H1 (cell line): ENCODE measurements around the gene NAA60. TPM values are rescaled to one million over a fixed set of nuclear protein-coding genes. Genes with fewer than 3 reads are reported as not detected.

Experiments
- CTCF ChIA-PET: fragments of 300-600 bp; sonication (Branson Sonifier 250); formaldehyde crosslinking; loops from one replicate; lab custom pipeline; 2021; ENCODE audit not compliant: partially characterized antibody; lab: Charles Lee
- POLR2A ChIA-PET: fragments of 300-600 bp; sonication (Branson Sonifier 250); formaldehyde crosslinking; loops from one replicate; lab custom pipeline; 2021; ENCODE audit warnings: inconsistent platforms; ENCODE audit not compliant: partially characterized antibody; lab: Charles Lee
- DNase-seq, 2 experiments: peaks; one replicate each; pipeline versions ENCODE4 v3.0.0 to v3.0.0-alpha.2; 2010 to 2022; ENCODE audit warnings: low spot score in 2 of 2, low read depth in 1 of 2, mixed read lengths in 1 of 2
- FAIRE-seq: peaks from 2 replicates; lab custom pipeline; 2011; peaks lifted over from hg19 to GRCh38; lab: Jason Lieb, UNC
- H2AFZ ChIP-seq: 2 replicates; pipeline ENCODE4 v1.8.1; 2012; ENCODE audit warnings: low read length, inconsistent platforms
- H2AK5ac ChIP-seq: 2 replicates; pipeline ENCODE4 v1.6.1; 2013; ENCODE audit warnings: low read depth, low read length
- H2BK120ac ChIP-seq: replicated peaks from 2 replicates; pipeline ENCODE3; 2013; ENCODE audit warnings: low read depth, low read length, inconsistent platforms
- H2BK12ac ChIP-seq: 2 replicates; pipeline ENCODE4 v1.6.1; 2013; ENCODE audit warnings: low read depth, low read length
- H2BK15ac ChIP-seq: 2 replicates; pipeline ENCODE4 v1.6.1; 2013; ENCODE audit warnings: low read length
- H2BK20ac ChIP-seq: 2 replicates; pipeline ENCODE4 v1.6.1; 2013; ENCODE audit warnings: low read length
- H2BK5ac ChIP-seq: 2 replicates; pipeline ENCODE4 v1.6.1; 2013; ENCODE audit warnings: low read depth, low read length
- H3K14ac ChIP-seq: 2 replicates; pipeline ENCODE4 v1.6.1; 2013; ENCODE audit warnings: inconsistent platforms; ENCODE audit not compliant: insufficient read length
- H3K18ac ChIP-seq: 2 replicates; pipeline ENCODE4 v1.6.1; 2013; ENCODE audit warnings: low read length; ENCODE audit errors: extremely low read depth
- H3K23ac ChIP-seq: 2 replicates; pipeline ENCODE4 v1.6.1; 2013; ENCODE audit warnings: inconsistent platforms; ENCODE audit not compliant: insufficient read length
- H3K23me2 ChIP-seq: 2 replicates; pipeline ENCODE4 v1.6.1; 2013; ENCODE audit warnings: low read depth, low read length
- H3K27ac ChIP-seq: 2 replicates; pipeline ENCODE4 v1.6.1; 2011; ENCODE audit warnings: low read depth, low read length, inconsistent platforms
- H3K27me3 ChIP-seq, 4 experiments: replicated peaks in 1 of 4; 1 replicate in 1 of 4; 2 replicates in 3 of 4; pipeline versions ENCODE4 v1.6.1 to v1.8.1; 2011 to 2013; ENCODE audit warnings: low read length in 3 of 4, mild to moderate bottlenecking in 3 of 4, inconsistent platforms in 2 of 4, mixed read lengths in 2 of 4, moderate library complexity in 1 of 4; ENCODE audit not compliant: control insufficient read depth in 3 of 4, insufficient read depth in 3 of 4; ENCODE audit errors: extremely low read depth in 1 of 4
- H3K36me3 ChIP-seq, 4 experiments: 2 replicates each; pipeline versions ENCODE4 v1.6.1 to v1.8.1; 2011 to 2013; ENCODE audit warnings: mild to moderate bottlenecking in 4 of 4, low read length in 3 of 4, moderate library complexity in 2 of 4, control low read depth in 1 of 4, inconsistent platforms in 1 of 4; ENCODE audit not compliant: insufficient read depth in 4 of 4, control insufficient read depth in 2 of 4
- H3K4ac ChIP-seq: replicated peaks from 2 replicates; pipeline ENCODE3; 2013; ENCODE audit warnings: low read length, low read depth, mixed read lengths, inconsistent platforms; ENCODE audit not compliant: insufficient read length
- H3K4me1 ChIP-seq, 4 experiments: replicated peaks in 1 of 4; 1 replicate in 1 of 4; 2 replicates in 3 of 4; pipeline versions ENCODE4 v1.6.1 to v1.8.1; 2011 to 2013; ENCODE audit warnings: low read length in 3 of 4, inconsistent platforms in 2 of 4, mixed read lengths in 1 of 4; ENCODE audit not compliant: insufficient read depth in 4 of 4, control insufficient read depth in 3 of 4
- H3K4me2 ChIP-seq, 2 experiments: 2 replicates each; pipeline versions ENCODE4 v1.6.1 to v1.8.1; 2011 to 2013; ENCODE audit warnings: low read depth in 2 of 2, low read length in 2 of 2, control low read depth in 1 of 2, inconsistent platforms in 1 of 2, mild to moderate bottlenecking in 1 of 2; ENCODE audit not compliant: insufficient read depth in 1 of 2
- H3K4me3 ChIP-seq, 4 experiments: fragments of 200-600, 300-600 bp in 1 of 4; sonication (generic), shearing (Covaris generic), sonication (Bioruptor Twin) in 1 of 4; 2 replicates each; pipeline versions ENCODE4 v1.5.1 to v1.8.1; 2011 to 2016; ENCODE audit warnings: low read length in 4 of 4, low read depth in 3 of 4, control low read depth in 2 of 4, inconsistent platforms in 2 of 4, mild to moderate bottlenecking in 2 of 4, mixed read lengths in 1 of 4, moderate library complexity in 1 of 4; ENCODE audit not compliant: insufficient read depth in 2 of 4; ENCODE audit errors: extremely low read depth in 1 of 4
- H3K56ac ChIP-seq: replicated peaks from 2 replicates; pipeline ENCODE3; 2013; ENCODE audit warnings: low read depth, mild to moderate bottlenecking, mixed read lengths, low read length, inconsistent platforms; ENCODE audit not compliant: insufficient read length
- H3K79me1 ChIP-seq: 2 replicates; pipeline ENCODE4 v1.6.1; 2013; ENCODE audit warnings: low read depth, low read length, control low read depth
- H3K79me2 ChIP-seq, 2 experiments: 2 replicates each; pipeline versions ENCODE4 v1.6.1 to v1.8.1; 2012 to 2013; ENCODE audit warnings: low read length in 2 of 2, mild to moderate bottlenecking in 2 of 2, inconsistent platforms in 1 of 2; ENCODE audit not compliant: insufficient read depth in 2 of 2, control insufficient read depth in 1 of 2
- H3K9ac ChIP-seq, 4 experiments: replicated peaks in 1 of 4; 1 replicate in 1 of 4; 2 replicates in 3 of 4; pipeline versions ENCODE4 v1.6.1 to v1.8.1; 2011 to 2013; ENCODE audit warnings: low read depth in 3 of 4, low read length in 3 of 4, control low read depth in 2 of 4, mild to moderate bottlenecking in 2 of 4, moderate library complexity in 2 of 4, inconsistent platforms in 1 of 4; ENCODE audit errors: extremely low read depth in 1 of 4
- H3K9me3 ChIP-seq, 2 experiments: 2 replicates each; pipeline versions ENCODE4 v1.6.1 to v1.8.1; 2012 to 2013; ENCODE audit warnings: mild to moderate bottlenecking in 2 of 2, moderate library complexity in 2 of 2, control low read depth in 1 of 2, inconsistent platforms in 1 of 2, low read depth in 1 of 2, low read length in 1 of 2, mixed read lengths in 1 of 2; ENCODE audit not compliant: insufficient read depth in 2 of 2
- H4K20me1 ChIP-seq, 2 experiments: replicated peaks in 1 of 2; 2 replicates each; pipeline versions ENCODE3 to v1.8.1; 2011 to 2013; ENCODE audit warnings: inconsistent platforms in 2 of 2, low read length in 2 of 2, mild to moderate bottlenecking in 1 of 2; ENCODE audit not compliant: insufficient read depth in 2 of 2, control insufficient read depth in 1 of 2
- H4K5ac ChIP-seq: 2 replicates; pipeline ENCODE4 v1.6.1; 2013; ENCODE audit warnings: low read length, low read depth, mixed read lengths, inconsistent platforms; ENCODE audit not compliant: insufficient read length
- H4K8ac ChIP-seq: 2 replicates; pipeline ENCODE4 v1.8.0; 2013; ENCODE audit warnings: mild to moderate bottlenecking, moderate library complexity, low read length, inconsistent platforms; ENCODE audit not compliant: insufficient read depth; ENCODE audit errors: extremely low read depth
- H4K91ac ChIP-seq: replicated peaks from 2 replicates; pipeline ENCODE3; 2013; ENCODE audit warnings: low read length, mixed read lengths, inconsistent platforms; ENCODE audit not compliant: insufficient read length
- ATF3 ChIP-seq: IDR thresholded peaks from 2 replicates; pipeline ENCODE4 v1.6.1; 2011; ENCODE audit warnings: low read depth, mild to moderate bottlenecking, low read length; ENCODE audit not compliant: insufficient read depth
- CHD1 ChIP-seq: IDR thresholded peaks from 2 replicates; pipeline ENCODE4 v1.6.1; 2012; ENCODE audit warnings: low read depth, low read length, improper control_type of control experiment
- MAFK ChIP-seq: IDR thresholded peaks from 2 replicates; pipeline ENCODE4 v1.6.1; 2012; ENCODE audit warnings: low read depth, mild to moderate bottlenecking, improper control_type of control experiment, low read length
- PHF8 ChIP-seq: fragments of 200-600 bp; sonication (generic); conservative IDR thresholded peaks from 2 replicates; pipeline ENCODE4 v1.7.1; 2012; ENCODE audit warnings: low read depth, mild to moderate bottlenecking, inconsistent platforms, low read length, moderate library complexity
- POLR2A ChIP-seq, 2 experiments: IDR thresholded peaks; 1 replicate in 1 of 2; 2 replicates in 1 of 2; pipeline ENCODE4 v1.6.1; 2011; ENCODE audit warnings: low read depth in 2 of 2, low read length in 2 of 2, mild to moderate bottlenecking in 2 of 2; ENCODE audit errors: control extremely low read depth in 1 of 2
- RXRA ChIP-seq: IDR thresholded peaks from 2 replicates; pipeline ENCODE4 v1.6.1; 2011; ENCODE audit warnings: low read depth, mild to moderate bottlenecking, low read length, moderate library complexity; ENCODE audit not compliant: insufficient read depth
- SIX5 ChIP-seq: IDR thresholded peaks from 2 replicates; pipeline ENCODE4 v1.6.1; 2011; ENCODE audit warnings: mild to moderate bottlenecking, low read depth, low read length
- TAF1 ChIP-seq: IDR thresholded peaks from 2 replicates; pipeline ENCODE4 v1.6.1; 2011; ENCODE audit warnings: mild to moderate bottlenecking, low read depth, low read length
- USF2 ChIP-seq: IDR thresholded peaks from 2 replicates; pipeline ENCODE4 v1.6.1; 2011; ENCODE audit warnings: low read length, improper control_type of control experiment
- WGBS, 2 experiments: shearing (Covaris generic) in 1 of 2; methylation state at CpG; one replicate each; pipeline versions ENCODE4 v1.1.6 to v1.1.7; 2013 to 2015; ENCODE audit warnings: low lambda C conversion rate in 2 of 2, mixed read lengths in 2 of 2, inconsistent platforms in 1 of 2, low coverage in 1 of 2, missing lambda C conversion rate in 1 of 2; ENCODE audit not compliant: insufficient replicate concordance in 2 of 2, insufficient coverage in 1 of 2, insufficient read length in 1 of 2; ENCODE audit errors: extremely low coverage in 1 of 2, missing lambda C conversion rate in 1 of 2; 5-methylcytosine and 5-hydroxymethylcytosine counted together
- polyA plus RNA-seq, 7 experiments: library from polyadenylated mRNA; depleted of rRNA in 3 of 7; stranded (reverse) in 5 of 7; unstranded in 2 of 7; fragments of >200 nt in 5 of 7; fragments of 200-250 nt in 2 of 7; gene quantifications; 1 replicate in 5 of 7; 2 replicates in 1 of 7; 4 replicates in 1 of 7; pipeline versions ENCODE4 v1.2.1 to v1.2.3, GENCODE V29; 2011 to 2013; ENCODE audit warnings: missing spikeins in 2 of 7, mixed read lengths in 2 of 7
- total RNA-seq: library from RNA; stranded (reverse); fragmentation: NEBNext Ultra II Directional; extraction: Animal tissue kit (Norgen Biotek cat#: 25700); gene quantifications from 2 replicates; pipeline ENCODE4 v1.2.1, GENCODE V29; 2021
- TF ChIP-seq, protein P1 (sequence below): IDR thresholded peaks from 2 replicates; pipeline ENCODE4 v1.6.1; 2012; ENCODE audit warnings: low read length, inconsistent platforms

NAA60 gene
- total and polyA plus RNA-seq, 2 of the 8 experiments (the other 6 are each of a cell fraction or from before 2014, with no cell fraction given) = 34.1 to 47.6 TPM

DNA sequence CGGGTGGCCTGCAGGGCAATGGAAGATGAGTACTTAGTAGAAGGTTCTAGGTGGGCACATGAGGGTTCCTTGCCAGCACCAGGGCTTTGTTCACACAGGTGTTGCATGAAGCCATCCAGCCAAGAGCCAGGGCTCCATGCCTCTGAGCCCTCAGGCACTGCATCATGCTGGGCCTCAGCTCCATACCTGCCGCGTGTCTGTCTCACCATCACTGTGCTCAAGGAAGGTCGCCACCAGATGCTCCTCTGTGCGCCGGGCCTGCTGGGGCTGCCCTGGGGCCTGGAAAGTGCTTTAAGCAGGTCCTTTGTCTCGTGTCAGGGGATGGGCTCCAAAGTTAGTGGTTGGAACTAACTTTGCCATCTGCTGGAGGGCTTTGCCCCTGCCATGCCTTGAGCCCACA, 26.3 kb downstream of the NAA60 start:
- Histone ChIP-seq H3K79me1 (peaks cover 37% of the 10 kb centered on the region), H4K91ac (no peak overlapping the region), H3K23ac (no peak overlapping the region), H2BK120ac (no peak overlapping the region), H4K8ac (0 out of 2 replicates have a peak overlapping the region, but pooled peaks have one; percentile 58), H3K14ac (no peak overlapping the region), H3K23me2 (no peaks in the 10 kb centered on the region), H4K5ac (no peak overlapping the region), H3K9me3 (no peaks in the 10 kb centered on the region), H3K9ac (no peak overlapping the region), H2BK20ac (no peak overlapping the region), H3K18ac (no peak overlapping the region; the same call in 1 of the 2 replicates), H3K4ac (no peak overlapping the region), H2BK12ac (no peak overlapping the region), H2BK15ac (no peak overlapping the region), H3K27ac (no peak overlapping the region), H3K79me2 (peaks cover 14 to 97% of the 10 kb centered on the region in 2 experiments), H2AK5ac (peak overlapping the region; percentile 26; the same call in 1 of the 2 replicates), H3K56ac (no peak overlapping the region), H2AFZ (no peak overlapping the region), H3K36me3 (peaks cover 0 to 3% (median 0%) of the 10 kb centered on the region in 4 experiments; a peak in 3 of 8 replicates), H2BK5ac (no peak overlapping the region), H4K20me1 (peaks cover 9 to 18% of the 10 kb centered on the region in 2 experiments), H3K4me3 (no peak overlapping the region), H3K4me1 (peaks cover 0 to 18% (median 8%) of the 10 kb centered on the region in 4 experiments; a peak in 6 of 7 replicates), H3K27me3 (no peaks in the 10 kb centered on the region), H3K4me2 (no peak overlapping the region)
- WGBS, 2 experiments = 95% methylated on average over 7 of the region's 7 CpGs; no CpG with 5 or more reads in 1 of the 2 experiments
- POLR2A ChIA-PET = no interaction called here
- DNase-seq = no peak
- TF ChIP-seq MAFK (no peak), CHD1 (no peak), TAF1 (no peak), SIX5 (no peak), PHF8 (no peak), POLR2A (IDR thresholded peaks at IDR 0.05; ENCODE audit: control extremely low read depth in 1 of 2, low read depth in 2 of 2, low read length in 2 of 2) (no peak), RXRA (no peak), ATF3 (no peak), USF2 (no peak)
- TF ChIP-seq, protein P1, sequence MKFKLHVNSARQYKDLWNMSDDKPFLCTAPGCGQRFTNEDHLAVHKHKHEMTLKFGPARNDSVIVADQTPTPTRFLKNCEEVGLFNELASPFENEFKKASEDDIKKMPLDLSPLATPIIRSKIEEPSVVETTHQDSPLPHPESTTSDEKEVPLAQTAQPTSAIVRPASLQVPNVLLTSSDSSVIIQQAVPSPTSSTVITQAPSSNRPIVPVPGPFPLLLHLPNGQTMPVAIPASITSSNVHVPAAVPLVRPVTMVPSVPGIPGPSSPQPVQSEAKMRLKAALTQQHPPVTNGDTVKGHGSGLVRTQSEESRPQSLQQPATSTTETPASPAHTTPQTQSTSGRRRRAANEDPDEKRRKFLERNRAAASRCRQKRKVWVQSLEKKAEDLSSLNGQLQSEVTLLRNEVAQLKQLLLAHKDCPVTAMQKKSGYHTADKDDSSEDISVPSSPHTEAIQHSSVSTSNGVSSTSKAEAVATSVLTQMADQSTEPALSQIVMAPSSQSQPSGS = no peak
- FAIRE-seq = no peak
- CTCF ChIA-PET = no interaction called here
